HL-60/S4 (cell line): ENCODE results near the gene LRRC36.

Experiments used
- in situ Hi-C: fragments of 300-500 bp; cut with MboI; formaldehyde crosslinking; loops from 2 replicates; pipeline ENCODE4 v1.14.3; 2022; ENCODE audit warnings: low sequenced_read_pairs

The LRRC36 gene

GRCh38 chr16:67326472-67327309 lies at the start of gene LRRC36, which contains the start of gene KCTD19:
Gene LRRC36 (plus strand): TSS chr16:67326815. CDS start chr16:67326863, 48 bp downstream.
Gene KCTD19 (minus strand): TSS chr16:67326741. CDS start chr16:67326707, 34 bp downstream.
- in situ Hi-C loops, result no loop called here

- in situ Hi-C loops, result no loop called here
Measured at GRCh38 chr16:67277294-67277998, 49.2 kb upstream of the LRRC36 start.

GRCh38 chr16:67277999-67278772 lies 48.4 kb upstream of the LRRC36 start:
- in situ Hi-C loops, result no loop called here

- in situ Hi-C loops, result no loop called here
Measured at GRCh38 chr16:67278773-67279295, 47.8 kb upstream of the LRRC36 start.

- in situ Hi-C loops, result no loop called here
Measured at GRCh38 chr16:67279296-67280089, 47.1 kb upstream of the LRRC36 start, which contains the start of gene PLEKHG4. Gene PLEKHG4 (plus strand): TSS chr16:67279532. CDS start chr16:67280045, 513 bp downstream.

- in situ Hi-C loops, result no loop called here
Measured at GRCh38 chr16:67280090-67281015, 46.3 kb upstream of the LRRC36 start.

- in situ Hi-C loops, result no loop called here
Measured at GRCh38 chr16:67281536-67282446, 44.8 kb upstream of the LRRC36 start.

GRCh38 chr16:67282447-67282805 lies 44.2 kb upstream of the LRRC36 start:
- in situ Hi-C loops, result no loop called here

- in situ Hi-C loops, result no loop called here
Measured at GRCh38 chr16:67283039-67283825, 43.4 kb upstream of the LRRC36 start.

- in situ Hi-C loops, result no loop called here
Measured at GRCh38 chr16:67283826-67284555, 42.6 kb upstream of the LRRC36 start.

GRCh38 chr16:67284699-67285646 lies 41.6 kb upstream of the LRRC36 start:
- in situ Hi-C loops, result no loop called here

- in situ Hi-C loops, result no loop called here
Measured at GRCh38 chr16:67286441-67287235, 40.0 kb upstream of the LRRC36 start.

- in situ Hi-C loops, result no loop called here
Measured at GRCh38 chr16:67287960-67288359, 38.7 kb upstream of the LRRC36 start.

GRCh38 chr16:67291461-67291860 lies 35.2 kb upstream of the LRRC36 start:
- in situ Hi-C loops, result no loop called here
